OCI-LY7 (cell line): ENCODE data around the gene ZPR1.

ENCODE experiments used
- EZH2phosphoT487 ChIP-seq: fragments of 200-600 bp; sonication (generic); IDR thresholded peaks from 2 replicates; pipeline ENCODE4 v1.6.1; 2018; ENCODE audit warnings: low read depth, borderline replicate concordance, mild to moderate bottlenecking, mixed run types, antibody characterized with exemption, low read length, moderate library complexity, mixed read lengths
- TF ChIP-seq, protein P1 (sequence below): fragments of 200-600 bp; sonication (generic); conservative IDR thresholded peaks from 2 replicates; pipeline ENCODE4 v1.5.1; 2014; ENCODE audit warnings: mild to moderate bottlenecking, antibody characterized with exemption, low read length, moderate library complexity, mixed read lengths

DNA sequence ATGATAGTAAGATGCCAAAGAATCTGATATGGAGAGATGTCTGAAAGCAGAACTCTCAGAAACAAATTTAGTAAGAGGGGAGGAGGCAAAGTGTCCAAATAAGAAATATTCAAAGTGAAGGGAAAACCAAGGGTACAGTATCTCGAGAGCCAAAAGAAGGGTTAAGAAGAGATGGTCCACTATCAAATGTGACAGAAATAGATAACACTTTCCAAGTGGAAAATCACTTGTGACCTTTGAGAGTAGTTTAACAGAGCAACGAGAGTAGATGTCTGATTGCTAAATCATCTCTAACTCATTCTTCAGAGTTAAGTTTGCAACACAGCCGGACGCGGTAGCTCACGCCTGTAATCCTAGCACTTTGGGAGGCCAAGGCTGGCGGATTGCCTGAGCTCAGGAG is 10.8 kb downstream of the ZPR1 start:
- TF ChIP-seq, protein P1, sequence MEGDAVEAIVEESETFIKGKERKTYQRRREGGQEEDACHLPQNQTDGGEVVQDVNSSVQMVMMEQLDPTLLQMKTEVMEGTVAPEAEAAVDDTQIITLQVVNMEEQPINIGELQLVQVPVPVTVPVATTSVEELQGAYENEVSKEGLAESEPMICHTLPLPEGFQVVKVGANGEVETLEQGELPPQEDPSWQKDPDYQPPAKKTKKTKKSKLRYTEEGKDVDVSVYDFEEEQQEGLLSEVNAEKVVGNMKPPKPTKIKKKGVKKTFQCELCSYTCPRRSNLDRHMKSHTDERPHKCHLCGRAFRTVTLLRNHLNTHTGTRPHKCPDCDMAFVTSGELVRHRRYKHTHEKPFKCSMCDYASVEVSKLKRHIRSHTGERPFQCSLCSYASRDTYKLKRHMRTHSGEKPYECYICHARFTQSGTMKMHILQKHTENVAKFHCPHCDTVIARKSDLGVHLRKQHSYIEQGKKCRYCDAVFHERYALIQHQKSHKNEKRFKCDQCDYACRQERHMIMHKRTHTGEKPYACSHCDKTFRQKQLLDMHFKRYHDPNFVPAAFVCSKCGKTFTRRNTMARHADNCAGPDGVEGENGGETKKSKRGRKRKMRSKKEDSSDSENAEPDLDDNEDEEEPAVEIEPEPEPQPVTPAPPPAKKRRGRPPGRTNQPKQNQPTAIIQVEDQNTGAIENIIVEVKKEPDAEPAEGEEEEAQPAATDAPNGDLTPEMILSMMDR = no peak
- TF ChIP-seq EZH2phosphoT487 = no peak
